Neutrophil (primary cell): ENCODE measurements around the gene CLCN2.

Experiments used
- H3K27ac ChIP-seq: fragments of 200-600 bp; sonication (generic); 2 replicates; pipeline ENCODE4 v1.5.1; 2016; ENCODE audit warnings: mild to moderate bottlenecking, moderate library complexity
- H3K27me3 ChIP-seq: fragments of 200-600 bp; sonication (generic); 2 replicates; pipeline ENCODE4 v1.6.0; 2016; ENCODE audit warnings: mild to moderate bottlenecking
- H3K36me3 ChIP-seq: fragments of 200-600 bp; sonication (generic); 2 replicates; pipeline ENCODE4 v1.5.1; 2017
- H3K4me1 ChIP-seq, 2 experiments: fragments of 200-600 bp in 1 of 2; sonication (generic) in 1 of 2; 1 replicate in 1 of 2; 2 replicates in 1 of 2; pipeline versions ENCODE4 v1.5.1 to v1.6.1; 2013 to 2016; ENCODE audit warnings: low read depth in 1 of 2, low read length in 1 of 2, mild to moderate bottlenecking in 1 of 2, moderate library complexity in 1 of 2; ENCODE audit not compliant: control insufficient read depth in 1 of 2, insufficient read depth in 1 of 2
- H3K4me3 ChIP-seq, 2 experiments: fragments of 200-600 bp in 1 of 2; sonication (generic) in 1 of 2; 1 replicate in 1 of 2; 2 replicates in 1 of 2; pipeline ENCODE4 v1.5.1; 2013 to 2016; ENCODE audit warnings: low read depth in 1 of 2, low read length in 1 of 2, mild to moderate bottlenecking in 1 of 2, moderate library complexity in 1 of 2
- H3K9me3 ChIP-seq: fragments of 200-600 bp; sonication (generic); 2 replicates; pipeline ENCODE4 v1.5.1; 2016
- CTCF ChIP-seq: fragments of 200-600 bp; sonication (generic); IDR thresholded peaks from 2 replicates; pipeline ENCODE4 v1.5.1; 2016; ENCODE audit warnings: antibody characterized with exemption

CLCN2 gene

GRCh38 chr3:184373422-184373821 lies 12.0 kb upstream of the CLCN2 start:
- no peaks in the 10 kb centered on the region for H3K9me3 ChIP-seq
- peaks cover 58% of the 10 kb centered on the region for H3K27me3 ChIP-seq
- peaks cover 5 to 7% of the 10 kb centered on the region in 2 experiments for H3K4me1 ChIP-seq
- H3K27ac ChIP-seq, result no peak overlapping the region
- H3K4me3 ChIP-seq, result no peak overlapping the region
- H3K36me3 ChIP-seq, result peaks cover 7% of the 10 kb centered on the region
- TF ChIP-seq CTCF, result no peak

GRCh38 chr3:184372911-184373310 lies 11.5 kb upstream of the CLCN2 start:
- H3K9me3 ChIP-seq, result no peaks in the 10 kb centered on the region
- no peak overlapping the region for H3K27ac ChIP-seq
- no peak for TF ChIP-seq CTCF
- no peak overlapping the region for H3K4me3 ChIP-seq
- H3K4me1 ChIP-seq, result peaks cover 5 to 7% of the 10 kb centered on the region in 2 experiments
- H3K27me3 ChIP-seq, result peaks cover 53% of the 10 kb centered on the region
- H3K36me3 ChIP-seq, result peaks cover 12% of the 10 kb centered on the region

- H3K9me3 ChIP-seq, result no peaks in the 10 kb centered on the region
- H3K4me1 ChIP-seq, result peaks cover 1 to 3% of the 10 kb centered on the region in 2 experiments
- no peak overlapping the region for H3K4me3 ChIP-seq
- peaks cover 14% of the 10 kb centered on the region for H3K36me3 ChIP-seq
- peaks cover 47% of the 10 kb centered on the region for H3K27me3 ChIP-seq
- no peak overlapping the region for H3K27ac ChIP-seq
- no peak for TF ChIP-seq CTCF
These were observed 11.0 kb upstream of the CLCN2 start for GRCh38 chr3:184372296-184372821.

GRCh38 chr3:184371570-184372018 lies 10.2 kb upstream of the CLCN2 start:
- Histone ChIP-seq H3K27ac (no peak overlapping the region), H3K27me3 (peaks cover 39% of the 10 kb centered on the region), H3K4me1 (no peaks in the 10 kb centered on the region), H3K9me3 (no peaks in the 10 kb centered on the region), H3K4me3 (no peak overlapping the region), H3K36me3 (peaks cover 14% of the 10 kb centered on the region)
- peak; percentile 20 for TF ChIP-seq CTCF

GRCh38 chr3:184368586-184369183 lies 7.3 kb upstream of the CLCN2 start:
- Histone ChIP-seq H3K4me3 (no peak overlapping the region), H3K9me3 (no peaks in the 10 kb centered on the region), H3K27ac (no peak overlapping the region), H3K27me3 (peaks cover 10% of the 10 kb centered on the region), H3K36me3 (peaks cover 14% of the 10 kb centered on the region), H3K4me1 (peaks cover 3% of the 10 kb centered on the region in 2 experiments)
- TF ChIP-seq CTCF, result no peak
